Measurements from ENCODE around the gene METTL24. TPM values are rescaled to one million over a fixed set of nuclear protein-coding genes. Genes with fewer than 3 reads are reported as not detected.
"Not testable (repeated sequence)": the region's sequence is repeated elsewhere in the genome, so short reads cannot be mapped to it uniquely, and the experiment has no call there.

The METTL24 gene
- total RNA-seq, 1 donor from 2014 or later: 2.3 TPM

GRCh38 chr6:110353457-110354001, 4.6 kb downstream of the METTL24 start:
- no peak for TF ChIP-seq CTCF (IDR thresholded peaks at IDR 0.05; ENCODE audit: insufficient read depth, low read length, poor library complexity, severe bottlenecking)
- Histone ChIP-seq H3K27me3 (ENCODE audit: control insufficient read depth, insufficient read depth, low read length) (peaks cover 12% of the 10 kb centered on the region), H3K4me3 (ENCODE audit: low read depth, low read length) (no peak overlapping the region), H3K36me3 (ENCODE audit: control insufficient read depth, insufficient read depth, low read length) (no peaks in the 10 kb centered on the region)
- DNase-seq (ENCODE audit: low read depth): no peak

- H3K4me3 ChIP-seq (ENCODE audit: low read depth, low read length): no peak overlapping the region
- TF ChIP-seq CTCF (IDR thresholded peaks at IDR 0.05; ENCODE audit: insufficient read depth, low read length, poor library complexity, severe bottlenecking): no peak
- H3K36me3 ChIP-seq (ENCODE audit: control insufficient read depth, insufficient read depth, low read length): no peaks in the 10 kb centered on the region
- H3K27me3 ChIP-seq (ENCODE audit: control insufficient read depth, insufficient read depth, low read length): peaks cover 9% of the 10 kb centered on the region
- DNase-seq (ENCODE audit: low read depth): no peak
Measured at GRCh38 chr6:110352563-110353262, 5.4 kb downstream of the METTL24 start.

- no peak for TF ChIP-seq CTCF (IDR thresholded peaks at IDR 0.05; ENCODE audit: insufficient read depth, low read length, poor library complexity, severe bottlenecking)
- no peak for DNase-seq (ENCODE audit: low read depth)
- Histone ChIP-seq H3K27me3 (ENCODE audit: control insufficient read depth, insufficient read depth, low read length) (peaks cover 3% of the 10 kb centered on the region), H3K36me3 (ENCODE audit: control insufficient read depth, insufficient read depth, low read length) (no peaks in the 10 kb centered on the region), H3K4me3 (ENCODE audit: low read depth, low read length) (no peak overlapping the region)
Measured at GRCh38 chr6:110351986-110352385, 6.2 kb downstream of the METTL24 start.

- TF ChIP-seq CTCF (IDR thresholded peaks at IDR 0.05; ENCODE audit: insufficient read depth, low read length, poor library complexity, severe bottlenecking): no peak
- Histone ChIP-seq H3K36me3 (ENCODE audit: control insufficient read depth, insufficient read depth, low read length) (no peaks in the 10 kb centered on the region), H3K27me3 (ENCODE audit: control insufficient read depth, insufficient read depth, low read length) (no peaks in the 10 kb centered on the region), H3K4me3 (ENCODE audit: low read depth, low read length) (no peak overlapping the region)
- DNase-seq (ENCODE audit: low read depth): no peak
Measured at GRCh38 chr6:110351546-110351945, 6.6 kb downstream of the METTL24 start.

- not testable (repeated sequence) for H3K4me3 ChIP-seq (ENCODE audit: low read depth, low read length); H3K27me3 ChIP-seq (ENCODE audit: control insufficient read depth, insufficient read depth, low read length); DNase-seq (ENCODE audit: low read depth); H3K36me3 ChIP-seq (ENCODE audit: control insufficient read depth, insufficient read depth, low read length)
Measured at GRCh38 chr6:110350593-110350992, 7.6 kb downstream of the METTL24 start.

- Histone ChIP-seq H3K36me3 (ENCODE audit: control insufficient read depth, insufficient read depth, low read length) (no peaks in the 10 kb centered on the region), H3K27me3 (ENCODE audit: control insufficient read depth, insufficient read depth, low read length) (no peaks in the 10 kb centered on the region), H3K4me3 (ENCODE audit: low read depth, low read length) (no peak overlapping the region)
- no peak for DNase-seq (ENCODE audit: low read depth)
- no peak for TF ChIP-seq CTCF (IDR thresholded peaks at IDR 0.05; ENCODE audit: insufficient read depth, low read length, poor library complexity, severe bottlenecking)
Measured at GRCh38 chr6:110348961-110349690, 9.0 kb downstream of the METTL24 start.
